Stimulated activated naive CD4-positive, alpha-beta T cell (primary cell): ENCODE data around the gene AR.

ENCODE experiments used
- DNase-seq, 6 experiments: peaks; one replicate each; lab custom pipeline; 2025; lab: John Stamatoyannopoulos, UW

Gene AR

DNA sequence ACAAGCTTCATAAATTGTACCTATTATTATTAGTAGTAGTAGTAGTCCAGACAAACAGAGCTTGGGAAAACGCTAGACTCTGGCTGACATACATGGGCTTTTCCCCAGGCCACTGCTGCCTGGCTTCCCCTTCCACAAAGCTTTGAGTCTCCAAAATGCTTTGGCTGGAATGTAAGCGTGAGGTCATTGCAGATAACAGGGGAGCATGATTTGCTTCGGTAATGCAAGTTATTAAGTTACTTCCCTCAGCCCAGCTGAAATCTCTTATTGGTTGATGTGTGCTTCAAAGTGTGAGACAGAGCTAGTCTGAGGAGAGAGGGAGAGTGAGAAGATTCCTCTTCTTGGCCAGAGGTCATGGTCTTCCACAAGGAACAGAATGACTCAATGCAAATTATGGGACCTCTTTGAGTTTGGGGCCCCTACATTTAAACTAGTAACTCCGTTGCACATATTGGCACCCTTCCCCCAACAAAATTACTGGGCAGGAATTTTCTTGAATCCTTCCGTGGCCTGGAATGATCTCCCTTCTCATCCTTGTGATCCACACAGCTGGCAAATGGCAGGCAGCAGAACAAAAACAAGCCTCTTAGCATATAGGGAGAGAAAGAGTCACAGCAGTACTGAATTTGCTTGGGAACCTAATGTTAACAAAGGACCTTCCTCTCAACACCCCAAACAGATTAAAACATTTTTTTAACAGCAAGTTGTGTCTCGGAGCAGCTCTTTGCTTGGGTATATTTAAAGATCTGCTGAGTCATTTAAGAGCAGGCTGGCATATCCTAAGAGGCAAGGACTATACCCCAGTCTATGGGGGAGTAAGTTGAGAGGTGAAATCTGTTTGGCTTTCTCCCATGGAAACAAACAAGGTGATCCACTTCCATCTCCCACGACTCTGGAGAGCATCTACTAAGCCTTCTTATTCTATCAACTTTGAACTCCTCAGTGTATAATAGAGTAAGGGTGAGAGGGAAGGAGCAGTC, 19.9 kb downstream of the AR start:
- DNase-seq = no peak

- DNase-seq = no peak
These were observed 20.7 kb downstream of the AR start for GRCh38 chrX:67564475-67564874.

- DNase-seq = no peak
These were observed 24.9 kb downstream of the AR start for GRCh38 chrX:67568769-67569168.

DNA sequence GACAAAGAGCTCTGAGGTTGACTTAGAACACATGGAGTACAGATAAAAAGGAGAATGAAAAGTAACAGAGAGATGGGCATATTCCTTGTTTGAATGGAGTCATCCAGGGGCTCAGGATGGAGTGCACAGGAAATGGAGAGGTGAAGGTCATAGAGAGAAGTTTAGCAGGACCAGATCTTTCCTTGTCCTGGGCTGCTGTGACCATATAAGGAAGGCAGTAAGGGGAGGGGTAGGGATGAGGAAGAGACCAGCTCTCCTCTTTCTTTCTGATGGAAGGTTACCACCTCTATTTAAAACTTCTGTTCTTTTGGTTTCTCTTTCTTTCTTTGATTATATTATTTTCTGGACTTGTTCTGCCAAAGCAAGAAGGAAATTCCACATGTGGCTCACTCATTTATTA, 27.0 kb downstream of the AR start:
- DNase-seq = no peak

DNA sequence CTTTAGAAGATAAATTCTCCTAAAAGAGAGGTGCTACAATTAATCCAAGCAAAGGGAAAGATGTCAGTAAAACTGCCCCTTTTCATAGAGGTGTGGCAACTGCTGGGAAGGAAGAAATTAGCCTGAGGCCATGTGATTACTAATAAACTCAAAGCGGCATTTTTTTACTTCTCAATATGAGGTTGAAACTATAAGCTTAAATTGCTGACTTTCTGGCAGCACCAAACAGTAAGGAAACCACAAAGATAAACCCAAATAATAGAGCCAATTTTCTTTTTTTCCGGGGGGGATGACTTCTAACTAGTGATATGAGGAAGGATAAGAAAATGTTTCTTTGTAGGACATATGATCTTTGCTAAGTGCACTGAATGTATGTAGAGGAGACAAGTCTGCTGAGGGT, 30.9 kb downstream of the AR start:
- DNase-seq = no peak

DNA sequence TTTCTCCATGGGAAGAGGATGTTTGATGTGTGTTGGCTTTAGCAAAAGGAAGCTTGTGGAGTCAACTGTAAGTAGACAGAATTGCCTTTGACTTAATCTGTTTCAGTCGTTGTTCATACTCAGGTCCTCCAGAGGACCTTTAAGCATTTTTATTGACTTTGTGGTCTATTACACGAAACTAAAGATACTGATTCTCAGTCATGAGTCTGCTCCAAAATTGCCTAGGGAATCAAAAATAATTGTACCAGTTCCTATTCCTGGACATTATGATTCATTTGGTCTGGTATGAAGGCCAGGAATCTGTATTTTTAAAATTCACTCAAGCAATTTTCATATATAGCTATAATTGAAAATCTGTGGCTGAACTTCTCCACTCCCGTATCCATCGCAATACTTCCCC, 38.6 kb downstream of the AR start:
- no peak for DNase-seq

DNA sequence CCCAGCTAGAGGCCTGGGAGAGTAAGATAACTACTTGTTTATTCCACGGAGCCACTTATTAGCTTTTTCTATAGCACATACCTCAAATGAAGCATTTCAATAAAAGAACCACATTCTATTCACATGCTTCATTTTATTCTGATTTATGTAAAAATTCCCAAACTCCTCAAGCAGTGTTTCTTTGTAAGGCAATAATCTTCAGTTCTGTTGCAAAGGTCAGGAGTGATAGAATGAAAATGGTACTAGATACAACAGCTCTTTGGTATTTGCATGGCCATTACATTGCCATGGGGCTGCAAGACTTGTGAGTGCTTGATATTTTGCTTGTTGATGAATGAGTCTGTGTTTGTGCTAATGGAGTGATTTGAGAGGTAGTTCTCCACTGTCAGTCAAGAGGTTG, 39.4 kb downstream of the AR start:
- DNase-seq = no peak

DNA sequence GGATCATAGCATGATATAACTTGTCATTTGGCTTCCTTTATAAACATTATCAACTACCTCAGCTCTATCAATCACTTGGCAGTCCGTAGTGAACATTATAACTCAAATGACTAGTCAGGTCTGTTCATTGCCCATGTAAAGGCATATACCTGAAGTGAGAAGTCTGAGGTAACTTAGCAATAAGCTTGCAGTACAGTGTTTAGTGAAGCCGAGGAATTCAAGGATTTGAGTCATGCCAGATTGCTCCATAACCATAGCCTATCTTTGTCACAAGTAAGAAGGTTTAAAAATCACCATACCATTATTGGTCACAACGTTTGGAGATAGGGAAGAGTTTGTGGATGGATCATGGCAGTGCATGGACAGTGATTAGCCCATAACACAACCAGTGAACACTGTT, 41.6 kb downstream of the AR start:
- no peak for DNase-seq

- DNase-seq = no peak
These were observed 44.3 kb downstream of the AR start for GRCh38 chrX:67587946-67588624.

DNA sequence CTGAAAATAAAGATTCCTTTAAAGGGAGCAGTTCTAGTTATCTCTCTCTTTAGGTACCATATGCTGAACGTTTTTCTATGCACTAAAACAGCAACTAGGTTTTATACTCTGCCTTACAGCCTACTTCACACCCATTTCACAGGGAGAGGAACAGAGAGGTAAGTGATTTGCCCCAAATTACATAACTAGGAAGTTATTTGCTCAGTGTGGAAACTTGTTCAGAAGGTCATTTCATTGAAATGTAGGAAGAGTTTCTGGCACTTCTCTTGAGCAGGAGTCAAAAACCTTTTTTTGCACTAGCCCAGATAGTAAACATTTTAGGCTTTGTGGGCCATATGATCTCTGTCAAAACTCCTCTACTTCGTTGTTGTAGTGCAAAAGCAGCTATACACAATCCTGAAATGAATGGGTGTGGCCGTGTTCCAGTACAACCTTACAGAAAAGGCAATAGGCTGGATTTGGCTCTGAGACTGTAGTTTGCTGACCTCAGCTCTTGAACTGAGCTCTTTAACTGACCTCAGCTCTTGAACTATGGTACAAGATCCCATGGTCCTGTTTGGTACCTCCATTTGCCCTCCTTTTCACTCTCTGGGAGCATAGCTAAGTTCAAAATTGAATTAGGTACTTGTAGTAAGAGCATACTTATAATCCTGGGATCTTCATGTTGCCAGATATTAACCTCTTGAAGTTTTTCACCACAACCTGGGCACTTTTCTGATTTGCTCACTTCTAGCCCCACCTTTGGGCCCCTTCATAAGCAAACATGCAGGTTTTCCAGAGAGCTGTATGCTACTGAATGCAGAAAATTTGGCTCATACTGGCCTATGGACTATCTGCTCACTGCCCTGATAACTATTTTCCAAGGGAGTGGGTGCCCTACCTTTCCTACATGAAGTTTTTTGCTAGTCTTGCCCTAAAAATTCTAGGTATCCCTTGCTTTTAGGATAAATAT, 53.3 kb downstream of the AR start:
- no peak for DNase-seq

- DNase-seq = no peak
These were observed 55.7 kb downstream of the AR start for GRCh38 chrX:67599532-67599931.

DNA sequence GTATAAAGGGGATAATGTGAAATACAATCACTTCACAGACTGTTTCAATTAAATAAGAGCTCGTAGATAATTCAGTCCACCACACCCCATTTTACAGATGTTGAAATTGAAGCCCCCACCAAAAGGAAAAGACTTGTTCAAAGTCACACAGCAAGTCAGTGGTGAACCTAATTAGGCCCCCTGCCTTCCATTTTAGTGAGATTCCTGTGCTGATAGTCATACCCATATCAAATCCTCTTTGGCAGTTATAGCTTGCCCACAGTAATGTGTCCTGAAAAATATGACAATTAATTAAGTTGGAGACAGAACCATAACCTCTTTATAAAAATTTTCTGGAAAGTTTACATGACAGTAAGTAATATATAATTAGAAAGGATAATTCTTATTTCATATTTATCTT, 58.0 kb downstream of the AR start:
- DNase-seq = no peak

DNA sequence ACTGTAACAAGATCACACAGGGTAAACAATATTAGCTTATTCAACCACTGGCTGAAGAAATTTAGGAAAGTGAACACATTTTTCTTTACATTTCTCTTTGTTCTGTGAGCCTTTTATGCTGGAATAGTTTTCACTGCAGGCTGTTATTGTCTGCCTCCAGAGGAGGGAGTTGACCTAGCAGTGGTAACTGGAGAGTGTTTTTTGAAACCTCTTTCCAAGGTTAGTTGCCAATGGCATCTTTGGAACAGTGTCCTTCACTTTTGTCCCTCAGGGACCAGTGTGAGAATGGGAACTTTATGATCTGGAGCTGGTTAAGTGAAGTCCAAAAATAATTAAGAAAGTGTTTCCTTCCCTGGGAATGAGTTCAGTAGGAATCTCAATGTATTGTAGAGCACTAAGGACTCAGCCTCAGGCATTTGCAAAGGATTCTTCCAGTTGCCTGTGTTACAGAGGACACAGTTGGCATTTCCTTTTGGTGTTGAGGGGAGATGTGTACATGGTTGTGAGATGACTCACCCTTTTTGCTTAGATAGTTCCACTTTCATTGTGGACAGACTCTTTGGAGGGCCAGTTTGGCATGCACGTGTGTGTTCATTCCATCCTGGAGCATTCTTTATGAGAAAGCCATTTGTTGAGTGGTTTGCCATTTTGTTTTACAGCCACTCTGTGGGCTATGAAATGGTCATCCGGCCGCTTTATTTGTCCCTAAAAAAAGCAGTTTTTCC, 61.3 kb downstream of the AR start:
- DNase-seq = no peak

DNA sequence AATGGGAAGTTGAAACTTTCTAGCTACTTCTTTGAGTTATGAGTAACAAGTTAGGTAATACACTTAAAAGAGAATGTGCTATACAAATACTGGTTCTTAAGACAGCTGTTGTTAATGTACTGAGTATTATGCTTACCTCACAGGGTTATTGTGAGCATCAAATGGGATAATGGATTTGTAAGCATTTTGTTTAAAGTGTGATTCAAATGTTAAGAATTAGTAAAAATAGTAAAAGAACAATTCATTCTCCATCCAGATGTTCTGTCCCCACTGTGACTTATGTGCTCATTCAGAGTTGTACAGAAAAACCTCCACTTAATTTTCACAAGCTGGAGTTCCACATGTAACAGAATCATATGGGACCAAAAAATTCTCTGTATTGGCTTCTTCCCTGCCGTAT, 63.6 kb downstream of the AR start:
- no peak for DNase-seq

DNA sequence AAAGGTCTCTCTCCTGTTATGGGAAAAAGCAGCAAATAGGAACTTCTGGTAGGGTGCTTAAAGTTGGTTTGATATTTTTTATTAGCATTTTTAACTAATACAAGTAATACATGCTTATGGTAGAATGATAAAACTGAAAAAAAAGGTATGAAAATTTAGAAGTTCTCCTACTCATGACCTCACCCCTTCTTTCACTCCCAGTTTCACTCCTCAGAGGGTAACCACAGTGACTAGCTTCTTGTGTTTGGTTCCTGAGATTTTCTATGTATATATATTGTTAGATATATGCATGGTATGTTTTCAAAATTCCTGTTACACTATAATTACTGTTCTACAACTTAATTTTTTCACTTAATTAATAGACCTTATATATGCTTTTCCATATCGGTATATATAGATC, 66.5 kb downstream of the AR start:
- no peak for DNase-seq

GRCh38 chrX:67612231-67612630, 68.4 kb downstream of the AR start:
- no peak for DNase-seq

DNA sequence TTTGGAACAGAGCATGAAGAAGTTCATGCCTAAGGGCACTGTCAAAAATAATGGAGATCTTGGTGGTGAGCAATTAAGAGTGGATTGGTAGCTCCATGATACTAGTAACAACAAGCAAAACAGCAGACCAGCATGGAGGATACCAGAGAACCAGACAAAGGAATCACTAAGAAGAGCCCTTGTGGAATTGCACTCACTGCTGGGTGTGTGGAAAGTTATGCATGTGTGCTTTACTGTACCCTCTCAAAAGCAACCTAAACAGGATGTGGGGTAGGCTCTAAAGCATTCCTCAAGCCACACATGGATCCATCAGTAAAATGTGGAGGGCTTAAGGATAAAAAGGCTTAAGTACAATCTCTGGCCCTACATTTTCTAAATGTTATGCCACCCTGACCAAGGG, 69.5 kb downstream of the AR start:
- DNase-seq = no peak

DNA sequence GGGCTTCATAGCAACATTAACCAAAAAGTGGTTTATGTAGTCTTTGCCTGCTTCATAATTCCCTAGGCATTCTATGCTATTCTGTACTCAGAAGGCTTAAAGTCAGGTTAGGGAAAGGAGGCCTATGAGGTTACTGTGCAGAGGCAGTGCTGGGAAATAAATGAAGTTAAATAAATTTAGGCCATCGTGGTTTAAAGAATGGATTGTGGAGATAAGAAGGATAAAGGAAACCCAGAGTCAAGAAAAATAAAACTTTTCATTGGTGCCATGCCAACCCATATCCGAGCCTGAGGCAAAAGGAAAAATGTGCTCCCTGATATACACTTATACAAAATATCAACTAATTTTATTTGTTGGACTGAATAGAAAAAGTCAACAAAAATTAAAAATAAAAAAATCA, 70.2 kb downstream of the AR start:
- no peak for DNase-seq

DNA sequence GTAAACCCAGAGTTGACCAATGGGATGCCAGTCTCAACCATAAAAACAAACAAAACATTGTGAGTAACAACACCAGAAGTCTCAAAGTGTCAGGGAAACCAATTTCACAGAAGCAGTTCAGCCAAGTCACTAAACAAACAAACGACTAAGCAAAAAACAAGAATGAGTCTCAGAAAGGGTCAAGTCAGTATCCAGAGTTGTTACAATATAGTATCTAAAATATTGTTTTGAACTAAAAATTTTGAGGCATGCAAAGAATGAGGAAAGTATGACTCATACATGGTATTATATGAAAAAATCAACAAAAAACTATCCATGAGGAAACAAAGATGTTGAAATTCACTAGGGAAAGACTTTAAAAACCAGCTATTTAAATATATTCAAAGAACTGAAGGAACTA, 70.6 kb downstream of the AR start:
- DNase-seq = no peak

GRCh38 chrX:67619253-67619652, 75.4 kb downstream of the AR start:
- DNase-seq = no peak

GRCh38 chrX:67622053-67622585, 78.3 kb downstream of the AR start:
- no peak for DNase-seq
